HFF-Myc (cell line): ENCODE measurements around the gene CFAP46.

Experiments used
- DNase-seq: peaks from one replicate; pipeline ENCODE4 v3.0.0-alpha.2; 2011; ENCODE audit warnings: low read depth; ENCODE audit errors: extremely low read depth
- H3K4me3 ChIP-seq: replicated peaks from 2 replicates; pipeline ENCODE4 v1.5.1; 2011; ENCODE audit warnings: low read depth, mild to moderate bottlenecking, control low read depth, low read length
- TF ChIP-seq, protein P1 (sequence below): IDR thresholded peaks from 2 replicates; pipeline ENCODE4 v1.5.1; 2012; ENCODE audit warnings: mild to moderate bottlenecking, low read depth, low read length, control low read depth; ENCODE audit errors: missing control alignments

The CFAP46 gene

DNA sequence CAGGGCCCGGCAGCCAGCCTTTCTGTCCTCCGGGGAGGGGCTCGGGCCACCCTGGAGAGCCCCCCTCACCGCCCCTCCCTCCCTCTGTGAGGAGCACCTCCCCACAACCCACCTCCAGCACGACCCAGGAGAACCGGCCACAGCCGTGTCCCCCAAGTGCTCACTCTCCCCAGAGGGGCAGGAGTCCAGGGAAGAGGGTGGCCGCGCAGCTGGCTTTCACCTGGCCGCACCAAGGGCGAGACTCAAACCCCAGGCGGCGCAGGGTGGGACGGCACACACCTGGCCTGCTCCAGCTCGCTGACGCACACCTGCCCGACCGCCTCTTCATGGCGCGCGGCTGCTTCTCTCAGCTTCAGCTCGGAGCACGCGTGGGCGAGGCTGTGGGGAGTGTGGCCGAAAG, 73.4 kb downstream of the CFAP46 start:
- DNase-seq: no peak
- TF ChIP-seq, protein P1, sequence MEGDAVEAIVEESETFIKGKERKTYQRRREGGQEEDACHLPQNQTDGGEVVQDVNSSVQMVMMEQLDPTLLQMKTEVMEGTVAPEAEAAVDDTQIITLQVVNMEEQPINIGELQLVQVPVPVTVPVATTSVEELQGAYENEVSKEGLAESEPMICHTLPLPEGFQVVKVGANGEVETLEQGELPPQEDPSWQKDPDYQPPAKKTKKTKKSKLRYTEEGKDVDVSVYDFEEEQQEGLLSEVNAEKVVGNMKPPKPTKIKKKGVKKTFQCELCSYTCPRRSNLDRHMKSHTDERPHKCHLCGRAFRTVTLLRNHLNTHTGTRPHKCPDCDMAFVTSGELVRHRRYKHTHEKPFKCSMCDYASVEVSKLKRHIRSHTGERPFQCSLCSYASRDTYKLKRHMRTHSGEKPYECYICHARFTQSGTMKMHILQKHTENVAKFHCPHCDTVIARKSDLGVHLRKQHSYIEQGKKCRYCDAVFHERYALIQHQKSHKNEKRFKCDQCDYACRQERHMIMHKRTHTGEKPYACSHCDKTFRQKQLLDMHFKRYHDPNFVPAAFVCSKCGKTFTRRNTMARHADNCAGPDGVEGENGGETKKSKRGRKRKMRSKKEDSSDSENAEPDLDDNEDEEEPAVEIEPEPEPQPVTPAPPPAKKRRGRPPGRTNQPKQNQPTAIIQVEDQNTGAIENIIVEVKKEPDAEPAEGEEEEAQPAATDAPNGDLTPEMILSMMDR: no peak
- no peak overlapping the region for H3K4me3 ChIP-seq

DNA sequence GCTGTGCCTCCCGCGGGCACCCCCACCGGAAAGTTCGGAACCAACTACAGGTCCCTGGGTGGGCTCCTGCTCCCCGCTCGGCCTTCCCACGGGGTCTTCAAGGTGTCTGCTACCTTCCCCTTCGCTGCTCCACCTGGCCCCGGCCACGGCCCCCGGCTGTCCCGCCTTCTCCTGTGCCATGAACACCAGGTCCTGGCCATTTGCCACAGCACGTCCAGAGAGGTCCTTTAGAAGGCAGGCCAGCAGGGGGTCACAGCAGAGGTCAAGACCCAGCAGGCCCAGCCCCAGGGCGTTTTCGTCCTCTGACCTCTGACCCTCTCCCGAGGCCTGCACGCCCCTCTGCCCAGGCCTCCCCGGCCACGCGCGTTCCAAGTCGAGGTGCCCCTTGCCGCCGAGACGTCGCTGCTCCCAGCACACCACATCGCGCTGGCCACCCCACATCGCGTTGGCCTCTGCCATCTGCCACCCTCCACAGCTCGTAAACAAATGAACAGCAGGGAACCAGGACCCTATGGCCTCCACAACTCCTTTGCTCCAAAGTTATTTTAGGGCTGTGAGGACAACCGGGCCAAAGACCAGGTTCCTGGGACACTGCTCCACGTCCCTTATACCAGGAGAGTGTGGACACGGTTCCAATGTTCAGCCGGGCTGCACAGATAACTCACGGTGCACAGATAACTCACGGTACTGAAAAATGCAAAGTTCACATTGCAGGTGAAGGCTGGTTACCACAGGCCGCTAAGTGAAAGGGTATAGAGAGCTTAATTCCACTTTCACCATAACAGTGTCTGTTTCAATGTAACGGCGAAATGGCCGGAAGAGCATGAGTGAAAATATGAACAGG, 74.3 kb downstream of the CFAP46 start:
- no peak for DNase-seq
- TF ChIP-seq, protein P1: no peak

DNA sequence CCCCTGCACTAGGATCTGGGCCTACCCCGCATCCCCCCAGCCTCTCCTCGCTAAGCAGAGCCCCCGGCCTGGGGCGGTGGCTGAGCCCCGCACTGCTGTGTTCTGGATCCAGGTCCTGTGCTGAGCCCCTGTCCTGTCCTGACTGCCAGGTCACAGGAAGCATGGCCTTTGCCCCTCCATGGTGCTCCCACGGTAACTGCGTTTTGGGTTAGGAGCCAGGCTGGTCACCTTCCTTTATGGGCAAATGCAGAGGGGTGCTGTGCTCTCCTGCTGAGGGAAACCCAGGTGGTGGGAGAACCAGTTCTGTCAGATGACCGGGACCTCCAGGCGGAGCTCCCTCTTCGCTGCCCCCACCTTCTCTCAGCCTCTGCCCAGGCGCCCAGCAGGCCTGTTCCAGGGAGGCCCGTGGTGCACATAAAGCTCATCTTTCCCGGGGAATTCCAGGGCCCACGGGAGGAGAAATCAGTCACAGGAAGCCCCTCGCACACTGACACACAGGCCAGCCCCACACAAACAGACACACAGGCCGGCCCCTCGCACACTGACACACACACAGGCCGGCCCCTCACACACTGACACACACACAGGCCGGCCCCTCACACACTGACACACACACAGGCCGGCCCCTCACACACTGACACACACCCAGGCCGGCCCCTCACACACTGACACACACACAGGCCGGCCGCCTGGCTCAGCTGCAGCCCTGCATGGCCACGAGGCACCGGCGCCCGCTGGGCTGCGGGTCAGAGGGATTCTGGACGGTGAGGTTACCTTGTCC, 75.6 kb downstream of the CFAP46 start:
- H3K4me3 ChIP-seq: no peak overlapping the region
- TF ChIP-seq, protein P1: no peak
- no peak for DNase-seq

More for the DNA sequence above, 74.3 kb downstream of the CFAP46 start:
- no peak overlapping the region for H3K4me3 ChIP-seq

DNA sequence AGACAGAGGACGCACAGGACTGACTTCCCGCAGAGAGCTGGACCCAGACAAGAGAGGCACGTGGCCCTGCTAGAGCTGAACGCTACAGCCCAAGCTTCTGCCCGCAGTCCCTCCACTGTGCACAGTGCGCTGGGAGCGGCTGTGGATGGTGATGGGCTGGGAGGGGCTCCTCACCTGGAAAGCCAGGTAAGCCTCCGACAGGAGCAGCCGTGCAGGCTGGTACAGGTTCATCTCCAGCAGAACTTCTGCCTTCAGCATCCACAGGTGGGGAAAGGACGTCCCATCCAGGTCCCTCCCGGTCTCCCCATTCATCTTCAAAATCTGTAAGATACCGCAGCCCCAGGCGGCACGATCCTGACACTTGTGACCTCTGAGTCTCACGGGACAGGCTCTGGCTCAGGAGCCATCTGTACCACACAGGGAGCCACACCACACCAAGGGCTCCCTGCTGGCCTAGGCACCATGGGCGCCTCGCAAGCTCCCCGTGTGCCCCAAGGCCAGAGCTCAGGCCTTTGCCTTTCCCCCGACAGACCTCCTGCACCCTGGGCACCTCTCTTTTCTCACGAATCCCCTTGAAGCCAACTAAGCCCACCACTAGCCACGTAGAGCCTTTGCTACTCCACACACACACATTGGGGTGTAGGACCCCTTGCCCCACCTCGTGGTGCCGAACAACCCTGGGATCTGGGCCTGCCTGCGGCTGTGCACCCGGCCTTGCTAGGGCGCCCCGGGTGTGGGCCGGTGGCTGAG, 76.3 kb downstream of the CFAP46 start:
- TF ChIP-seq, protein P1: no peak
- DNase-seq: no peak
- H3K4me3 ChIP-seq: no peak overlapping the region

DNA sequence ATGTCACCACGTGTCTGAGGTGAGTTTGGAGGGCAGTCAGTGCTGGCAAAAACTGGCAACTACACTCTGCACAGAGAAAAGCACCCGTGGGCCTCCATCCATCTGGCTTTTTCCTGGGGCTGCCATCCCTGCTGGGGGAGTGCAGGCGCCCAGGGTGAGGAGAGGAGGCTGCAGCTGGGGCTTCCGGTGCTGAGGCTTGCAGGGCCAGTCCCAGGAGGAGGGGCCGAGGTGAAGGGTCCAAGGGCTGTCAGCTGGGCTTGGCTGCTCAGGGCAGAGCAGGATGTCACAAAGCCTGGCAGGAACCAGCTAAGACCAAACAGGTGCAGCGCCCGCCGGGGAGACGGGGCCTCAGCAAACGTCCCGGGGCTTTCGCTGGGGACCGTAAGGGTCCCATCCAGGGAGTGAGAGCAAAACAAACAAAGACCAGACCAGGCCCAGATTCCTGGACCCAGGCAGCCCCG, 77.2 kb downstream of the CFAP46 start:
- TF ChIP-seq, protein P1: no peak
- no peak for DNase-seq
- no peak overlapping the region for H3K4me3 ChIP-seq
